NCI-H69 (cell line): ENCODE measurements around the gene INMT.

ENCODE experiments used
- DNase-seq: peaks from one replicate; lab custom pipeline; 2025; lab: John Stamatoyannopoulos, UW

The INMT gene

DNA sequence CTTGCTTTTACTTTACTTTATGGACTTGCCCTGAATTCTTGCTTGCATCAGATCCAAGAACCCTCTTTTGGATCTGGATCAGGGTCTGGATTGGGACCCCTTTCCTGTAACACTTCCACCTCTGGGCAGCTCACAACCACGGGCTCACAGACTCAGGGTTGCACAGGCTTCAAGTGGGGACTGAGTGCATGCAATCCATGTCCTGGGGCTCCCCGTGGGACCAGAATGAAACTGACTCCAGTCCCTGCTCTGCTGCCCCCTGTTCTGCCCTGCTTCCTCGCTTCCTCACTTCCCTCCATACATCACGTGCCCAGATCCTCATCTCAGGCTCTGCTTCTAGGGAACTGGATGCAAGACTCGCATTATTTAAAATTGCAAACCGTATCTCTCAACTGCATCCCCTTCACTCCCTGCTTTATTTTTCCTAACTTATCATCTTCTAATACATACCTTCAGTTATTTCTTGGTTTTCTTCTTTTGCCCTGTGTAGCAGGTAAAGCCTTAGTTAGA, 23.3 kb upstream of the INMT start:
- no peak for DNase-seq

DNA sequence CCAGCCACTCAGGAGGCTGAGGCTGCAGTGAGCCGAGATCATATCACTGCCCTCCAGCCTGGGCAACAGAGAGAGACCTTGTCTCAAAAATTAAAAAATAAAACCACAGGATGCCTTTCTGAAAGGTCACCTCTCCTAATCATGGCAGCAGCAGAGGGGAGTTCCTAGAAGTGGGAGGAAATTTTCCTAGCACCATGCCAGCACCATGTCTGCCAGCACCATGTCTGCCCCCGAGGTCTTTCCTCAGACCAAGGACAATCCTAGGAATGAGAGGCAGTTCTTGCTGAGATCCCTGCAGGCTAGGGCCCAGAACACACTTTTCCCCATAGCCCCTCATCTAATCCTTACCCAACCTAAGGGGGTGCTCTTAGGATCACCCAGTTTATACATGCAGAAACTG, 22.3 kb upstream of the INMT start:
- DNase-seq: no peak

DNA sequence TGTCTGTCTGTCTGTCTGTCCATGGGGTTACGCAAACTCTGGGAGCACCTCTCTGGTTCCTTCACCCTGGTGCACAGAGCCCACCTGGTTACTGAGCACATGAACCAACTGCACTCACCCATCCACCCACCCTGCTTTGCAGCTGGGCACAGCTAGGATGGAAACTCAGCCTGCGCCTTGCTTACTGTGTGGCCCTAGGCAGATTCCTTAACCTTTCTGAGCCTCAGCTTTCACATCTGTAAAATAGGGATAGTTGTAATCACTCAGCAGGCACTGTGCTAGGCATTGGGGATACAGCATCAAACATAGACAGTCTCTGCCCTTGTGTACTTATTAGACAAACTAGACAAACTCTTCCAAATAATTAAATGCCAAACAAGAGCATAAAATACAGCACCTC, 21.8 kb upstream of the INMT start:
- no peak for DNase-seq

DNA sequence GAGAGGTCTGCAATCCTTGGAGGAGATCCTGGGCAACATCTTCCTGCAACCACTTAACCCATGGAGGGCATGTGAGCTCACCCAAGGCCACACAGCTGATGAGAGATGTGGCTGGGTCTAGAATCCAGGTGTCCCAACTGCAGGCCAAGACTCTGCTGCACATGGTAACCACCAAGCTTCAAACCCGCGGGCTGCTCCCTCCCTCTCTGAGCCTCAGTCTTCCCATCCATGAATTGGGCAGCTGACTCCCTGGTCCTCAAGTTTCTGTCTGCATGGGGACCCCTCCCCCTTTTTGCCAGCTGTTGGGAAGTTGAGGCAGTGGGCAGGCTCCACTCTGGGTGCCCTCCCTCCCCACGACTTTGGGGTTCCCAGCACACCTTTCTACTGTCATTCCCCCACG, 20.9 kb upstream of the INMT start:
- no peak for DNase-seq

DNA sequence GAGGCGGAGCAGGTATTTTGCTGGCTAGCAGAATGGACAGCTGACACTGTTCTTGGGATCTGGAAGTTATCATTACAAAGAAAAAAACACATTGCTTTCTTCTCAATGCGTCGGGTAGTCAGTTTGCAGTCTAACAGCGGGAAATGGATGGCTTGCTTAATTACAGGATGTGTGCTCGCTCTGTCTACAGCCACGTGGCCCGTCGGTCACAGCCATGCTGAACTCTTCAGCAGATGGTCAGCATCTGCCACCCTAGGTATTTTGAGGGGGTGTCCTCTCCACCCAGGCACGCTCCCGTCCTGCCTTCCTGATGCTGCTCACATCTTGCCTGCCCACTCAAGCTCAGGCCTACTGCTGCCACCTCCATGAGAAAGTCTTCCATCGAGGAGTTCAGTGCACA, 20.4 kb upstream of the INMT start:
- peak; percentile 95 for DNase-seq

DNA sequence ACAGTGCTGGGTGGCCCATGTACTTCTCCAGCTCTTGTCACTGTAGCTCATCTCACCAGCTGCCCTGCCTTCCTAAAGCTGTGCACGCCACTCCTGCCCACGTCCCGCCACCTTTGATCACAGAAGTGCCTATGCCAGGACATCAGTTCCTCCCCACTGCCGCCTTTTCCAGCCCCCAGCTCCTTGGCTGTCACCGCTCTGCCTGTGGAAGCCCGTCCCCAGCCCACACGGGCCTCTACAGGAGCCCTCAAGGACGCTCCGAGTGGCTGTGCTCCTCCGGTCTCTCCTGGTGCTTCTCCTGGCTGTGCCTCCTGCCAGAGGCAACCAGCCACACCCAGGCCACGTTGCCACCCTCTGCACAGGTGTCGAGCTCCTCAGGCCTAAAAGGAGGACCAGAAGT, 19.3 kb upstream of the INMT start:
- no peak for DNase-seq

DNA sequence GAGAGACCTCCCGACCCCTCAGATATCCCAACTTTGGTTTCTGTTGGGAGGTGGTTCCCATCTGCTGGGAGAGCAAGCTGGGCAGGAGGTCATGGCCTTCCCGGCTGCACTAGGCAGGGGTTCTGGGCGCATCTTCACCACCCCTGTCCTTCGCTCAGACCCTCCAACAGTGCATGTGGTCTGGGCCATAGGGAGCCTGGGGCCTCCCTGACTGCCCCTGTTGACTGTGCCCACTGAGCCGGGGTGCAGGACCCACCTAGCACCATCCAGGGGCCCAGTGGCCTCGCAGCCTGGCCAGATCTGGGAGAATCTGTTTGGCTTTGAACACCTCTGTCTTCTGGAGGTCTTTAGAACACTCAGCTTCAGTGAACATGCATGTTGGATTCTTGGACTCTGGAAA, 18.7 kb upstream of the INMT start:
- no peak for DNase-seq

DNA sequence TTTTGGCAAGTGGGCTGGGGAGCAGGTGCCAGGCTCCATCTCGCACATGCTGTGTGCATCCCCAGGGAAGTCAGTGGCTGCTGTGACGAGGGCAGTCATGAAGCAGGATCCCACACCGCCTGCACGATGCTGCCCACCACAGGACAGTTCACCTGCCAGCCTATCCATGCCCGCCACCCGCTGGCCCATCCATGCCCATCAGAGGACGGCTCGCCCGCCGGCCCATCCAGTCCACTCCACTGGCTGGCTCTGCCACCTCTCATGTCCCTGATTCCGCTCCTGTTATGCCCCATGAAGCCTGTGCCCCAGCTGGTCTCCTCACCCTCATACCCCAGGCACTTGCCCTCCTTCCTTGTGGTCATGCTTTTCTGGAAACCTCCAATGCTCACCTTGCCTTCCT, 18.2 kb upstream of the INMT start:
- DNase-seq: no peak

DNA sequence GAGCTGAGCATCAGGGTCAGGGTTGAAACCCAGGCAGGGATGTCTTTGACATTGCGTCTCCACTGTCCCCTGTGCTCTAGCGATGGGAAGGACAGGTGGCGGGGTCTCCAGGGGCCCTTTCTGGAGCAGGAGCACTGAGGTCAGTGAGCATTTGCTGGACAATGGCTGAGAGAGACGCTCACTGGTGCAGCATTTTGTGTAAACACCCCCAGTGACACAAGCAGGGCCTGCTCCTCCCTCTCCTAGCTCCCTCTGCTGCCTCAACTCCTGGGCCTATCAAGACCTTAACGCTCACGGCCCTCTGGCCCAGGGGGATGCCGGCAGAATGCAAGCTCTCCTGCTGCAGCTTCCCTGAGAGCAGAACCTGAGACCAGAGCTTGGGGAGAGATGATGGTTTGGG, 17.4 kb upstream of the INMT start:
- DNase-seq: peak; percentile 23

DNA sequence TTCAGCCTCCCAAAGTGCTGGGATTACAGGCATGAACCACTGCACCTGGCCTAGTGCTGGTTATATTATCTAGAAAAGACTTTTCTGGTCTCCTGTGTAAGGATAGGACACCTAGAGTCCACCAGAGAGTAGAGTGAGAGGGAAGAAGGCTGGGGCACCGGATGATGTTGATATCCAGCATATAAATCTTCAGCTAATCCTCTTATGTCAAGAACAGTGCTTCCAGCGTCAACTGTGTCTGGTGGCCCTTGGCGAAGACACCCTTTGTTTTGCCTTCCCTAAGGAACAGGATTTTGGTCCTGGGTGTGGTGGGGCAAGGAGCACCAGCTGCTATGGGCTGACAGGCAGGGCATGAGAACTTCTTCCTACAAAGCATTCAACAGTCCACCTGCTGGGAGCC, 16.3 kb upstream of the INMT start:
- DNase-seq: no peak

DNA sequence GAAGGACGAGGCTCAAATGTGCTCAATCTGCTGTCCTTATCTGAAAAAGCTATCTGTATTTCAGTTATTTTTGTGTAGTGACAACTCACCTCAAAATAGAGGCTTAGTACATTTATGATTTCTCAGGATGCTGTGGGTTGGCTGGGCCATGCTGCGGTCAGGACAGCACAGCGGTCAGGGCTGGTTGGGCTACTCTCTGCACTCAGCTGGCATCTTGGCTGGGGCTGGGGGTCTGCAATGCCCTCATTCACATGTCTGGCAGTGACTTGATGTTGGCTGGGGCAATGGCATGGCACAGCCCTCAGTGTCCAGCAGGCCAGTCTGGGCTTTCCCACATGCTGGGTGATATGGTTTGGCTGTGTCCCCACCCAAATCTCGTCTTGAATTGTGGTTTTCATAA, 15.6 kb upstream of the INMT start:
- DNase-seq: no peak

DNA sequence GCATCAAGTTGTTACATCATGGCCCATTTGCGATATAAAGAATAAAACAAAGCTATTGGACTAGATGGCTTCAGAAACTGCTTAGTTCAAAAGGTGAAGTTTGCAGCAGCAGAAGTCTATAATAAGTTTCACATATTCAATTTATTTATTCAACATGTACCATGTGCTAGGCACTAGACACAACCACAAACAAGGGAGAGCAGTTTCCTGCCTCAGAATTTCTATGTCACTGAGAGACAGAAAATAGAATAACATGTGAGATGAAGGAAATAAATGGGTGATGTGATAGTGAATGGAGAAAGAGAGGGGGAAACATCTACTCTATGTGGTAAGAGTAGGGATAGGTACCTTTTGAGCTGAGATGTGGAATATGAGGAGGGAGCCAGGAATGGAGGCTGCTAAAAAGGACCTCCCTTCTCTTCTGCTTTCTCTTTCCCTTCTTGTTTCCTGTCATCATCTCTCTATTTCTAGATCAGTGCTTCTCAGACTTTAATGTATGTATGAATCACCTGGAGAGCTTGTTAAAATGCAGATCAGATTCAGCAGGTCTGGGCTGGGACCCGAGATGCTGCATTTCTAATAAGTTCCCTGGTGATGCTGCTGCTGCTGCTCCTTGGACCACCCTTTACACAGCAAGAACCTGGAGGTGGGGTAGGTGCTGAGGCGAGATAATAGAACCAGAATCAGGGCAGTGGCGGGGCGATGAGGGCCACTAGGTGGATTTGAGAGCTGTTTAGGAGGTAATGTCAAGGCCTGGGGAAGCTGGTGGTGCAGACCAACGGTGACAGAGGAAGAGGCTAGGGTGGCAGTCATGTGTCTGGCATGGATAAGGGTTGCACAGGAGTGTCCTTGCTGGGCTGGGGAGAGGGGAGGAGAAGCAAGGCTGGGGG, 13.7 kb upstream of the INMT start:
- DNase-seq: no peak

DNA sequence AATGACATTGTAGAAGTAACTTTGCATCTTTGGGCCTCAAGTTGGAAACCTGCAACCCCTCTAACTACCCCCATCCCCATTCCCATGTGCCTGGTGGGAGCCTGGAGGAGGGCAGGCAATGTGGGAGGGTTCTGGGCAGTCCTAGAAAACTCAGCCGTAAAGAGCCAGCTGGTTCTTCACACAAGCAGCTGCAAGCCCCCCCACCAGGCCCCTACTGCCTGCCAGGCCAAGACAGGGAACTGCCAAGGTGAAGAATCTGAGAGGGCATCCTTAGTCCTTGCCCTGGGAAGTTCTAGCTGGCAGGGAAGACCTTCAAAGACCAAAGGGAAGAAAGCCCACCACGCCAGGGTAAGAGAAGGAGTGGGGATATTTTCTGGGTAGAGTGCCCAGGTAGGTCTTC, 12.2 kb upstream of the INMT start:
- peak; percentile 11 for DNase-seq

DNA sequence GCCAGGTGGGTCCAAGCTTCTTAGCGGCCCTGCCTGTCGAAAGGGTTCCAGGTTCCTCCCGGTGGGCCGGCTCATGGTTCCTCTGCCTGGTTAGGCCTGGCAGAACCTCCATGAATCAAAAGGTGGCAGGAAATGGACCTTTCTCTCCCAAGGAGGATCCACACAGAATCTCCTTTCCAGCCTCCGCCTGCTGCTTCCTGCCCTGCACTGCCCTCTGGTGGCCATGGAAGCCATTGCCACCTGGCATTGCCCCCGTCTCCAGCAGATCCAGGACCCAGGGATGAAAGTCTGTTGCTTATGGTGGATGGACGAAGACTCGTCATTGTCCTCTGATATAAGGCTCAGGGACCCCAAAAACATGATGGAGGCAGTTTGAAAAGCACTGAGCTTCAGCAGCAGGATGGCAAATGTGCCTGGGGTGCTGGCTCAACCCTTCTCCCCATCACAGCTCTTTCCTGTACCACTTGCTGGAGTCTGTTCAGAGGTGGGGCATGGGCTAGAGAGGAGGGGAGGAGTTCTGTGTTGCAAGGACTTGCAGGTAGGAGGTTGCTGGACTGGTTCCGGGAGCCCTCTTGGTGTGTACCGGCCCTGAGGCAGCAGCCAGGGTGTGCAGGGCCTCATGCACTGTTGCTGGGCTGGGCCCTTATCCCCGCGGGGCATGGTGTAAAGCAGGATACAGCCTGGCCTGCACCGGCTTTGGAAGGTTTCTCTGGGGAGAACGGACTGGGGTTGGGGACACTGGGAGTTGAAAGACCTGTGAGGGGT, 11.3 kb upstream of the INMT start:
- DNase-seq: peak; percentile 76

DNA sequence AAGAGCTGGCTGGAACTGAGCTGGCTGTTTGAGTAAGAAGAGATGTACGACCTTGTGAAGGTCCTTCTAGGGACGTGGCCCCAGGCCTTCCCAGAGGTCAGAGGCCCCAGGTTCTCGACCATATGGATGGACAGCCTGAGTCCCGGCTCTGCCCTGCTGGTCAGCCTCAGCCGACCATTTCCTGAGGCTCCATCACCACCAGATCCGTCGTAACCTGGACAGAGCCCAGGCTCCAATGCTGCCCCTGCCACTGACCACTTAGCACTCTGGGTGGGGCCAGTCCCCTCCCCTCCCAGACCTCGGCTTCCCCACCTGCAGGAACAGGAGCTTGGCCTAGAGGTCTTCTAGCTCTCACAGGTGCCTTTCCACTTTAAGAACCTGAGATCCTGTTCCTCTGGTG, 10.6 kb upstream of the INMT start:
- DNase-seq: no peak

DNA sequence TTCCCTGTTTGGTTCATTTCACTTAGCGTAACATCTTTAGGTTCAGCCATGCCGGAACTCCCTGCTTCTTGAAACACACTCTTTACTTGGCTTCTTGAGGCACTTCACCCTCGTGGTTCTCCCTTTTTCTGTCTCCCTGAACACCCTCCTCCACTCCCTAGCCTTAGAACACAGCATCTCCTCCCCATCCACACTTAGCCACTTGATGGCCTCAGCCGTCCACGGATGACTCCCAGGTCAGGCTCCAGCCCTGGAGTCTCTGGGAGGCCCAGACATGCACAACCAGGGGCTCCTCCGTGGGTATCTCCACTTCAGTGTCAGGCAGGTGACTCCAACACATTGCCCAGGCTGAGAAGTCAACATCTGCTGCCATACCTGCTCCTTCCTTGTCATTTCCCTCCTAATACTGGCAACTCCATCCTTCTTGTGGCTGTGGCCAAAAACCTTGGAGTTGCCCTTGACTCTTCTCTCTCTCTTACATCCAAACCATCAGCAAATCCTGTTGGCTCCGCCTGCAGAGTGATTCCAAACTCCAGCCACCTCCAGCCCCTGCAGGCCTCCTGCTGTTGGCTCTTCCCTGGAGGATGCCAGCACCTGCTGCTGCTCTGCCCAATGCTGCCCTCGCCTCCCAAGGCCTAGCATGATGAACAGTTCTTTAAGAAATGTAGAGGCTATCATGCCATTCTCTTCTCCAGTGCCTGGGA, 8.4 kb upstream of the INMT start:
- DNase-seq: peak; percentile 57

DNA sequence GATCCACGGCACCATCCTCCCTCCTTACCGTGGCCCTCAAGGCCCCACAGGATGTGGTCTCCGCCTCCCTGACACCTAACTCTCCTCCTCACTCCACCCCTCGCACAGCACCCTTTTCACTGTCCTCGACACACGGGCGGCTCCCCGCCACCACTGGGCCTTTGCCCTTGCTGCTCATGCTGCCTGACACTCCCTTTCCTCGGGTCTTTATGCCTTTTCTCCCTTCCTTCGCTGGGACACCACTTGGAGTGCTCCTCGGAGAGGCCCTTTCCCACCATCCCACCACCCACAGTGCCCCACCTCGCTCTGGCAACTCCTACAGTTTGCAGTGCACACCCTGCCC, 7.9 kb upstream of the INMT start:
- no peak for DNase-seq

DNA sequence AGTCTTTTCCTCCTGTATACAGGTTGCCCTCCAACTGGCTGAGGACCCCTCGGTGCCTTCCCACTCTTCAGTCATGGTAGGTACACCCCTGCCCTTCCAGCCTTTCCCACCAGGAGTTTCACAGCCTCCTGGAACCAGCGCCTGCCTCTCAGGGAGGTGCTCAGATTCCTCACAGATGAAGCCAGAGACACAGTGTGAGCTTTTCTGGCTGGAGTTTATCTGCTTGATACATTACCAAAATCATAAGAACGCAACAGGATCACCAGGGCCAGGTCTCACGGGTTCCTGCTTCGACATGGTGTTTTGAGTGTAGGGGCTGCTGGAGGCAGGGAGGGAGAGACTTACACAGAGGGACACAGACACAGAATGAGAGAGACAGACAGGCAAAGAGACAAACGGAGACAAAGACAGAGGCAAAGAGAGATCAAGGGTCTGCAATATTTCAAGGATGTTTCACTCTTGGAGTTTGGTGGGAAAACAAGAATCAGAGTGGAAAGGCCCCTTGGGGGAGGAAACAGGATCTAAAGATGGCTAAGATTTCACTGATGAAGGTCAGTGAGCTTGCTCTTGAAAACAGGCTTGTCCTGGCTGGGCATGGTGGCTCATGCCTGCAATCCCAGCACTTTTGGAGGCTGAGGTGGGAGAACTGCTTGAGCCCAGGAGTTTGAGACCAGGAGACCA, 6.5 kb upstream of the INMT start:
- no peak for DNase-seq

DNA sequence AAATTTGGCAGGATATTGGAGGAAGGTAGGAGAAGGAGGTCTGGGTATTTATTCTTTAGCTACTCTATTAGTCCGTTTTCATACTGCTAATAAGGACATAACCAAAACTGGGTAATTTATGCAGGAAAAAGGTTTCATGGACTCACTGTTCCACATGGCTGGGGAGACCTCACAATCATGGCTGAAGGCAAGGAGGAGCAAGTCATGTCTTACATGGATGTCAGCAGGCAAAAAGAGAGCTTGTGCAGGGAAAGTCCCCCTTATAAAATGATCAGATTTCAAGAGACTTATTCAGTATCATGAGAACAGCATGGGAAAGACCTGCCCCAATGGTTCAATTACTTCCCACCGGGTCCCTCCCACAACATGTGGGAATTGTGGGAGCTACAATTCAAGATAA, 1.9 kb upstream of the INMT start:
- no peak for DNase-seq

DNA sequence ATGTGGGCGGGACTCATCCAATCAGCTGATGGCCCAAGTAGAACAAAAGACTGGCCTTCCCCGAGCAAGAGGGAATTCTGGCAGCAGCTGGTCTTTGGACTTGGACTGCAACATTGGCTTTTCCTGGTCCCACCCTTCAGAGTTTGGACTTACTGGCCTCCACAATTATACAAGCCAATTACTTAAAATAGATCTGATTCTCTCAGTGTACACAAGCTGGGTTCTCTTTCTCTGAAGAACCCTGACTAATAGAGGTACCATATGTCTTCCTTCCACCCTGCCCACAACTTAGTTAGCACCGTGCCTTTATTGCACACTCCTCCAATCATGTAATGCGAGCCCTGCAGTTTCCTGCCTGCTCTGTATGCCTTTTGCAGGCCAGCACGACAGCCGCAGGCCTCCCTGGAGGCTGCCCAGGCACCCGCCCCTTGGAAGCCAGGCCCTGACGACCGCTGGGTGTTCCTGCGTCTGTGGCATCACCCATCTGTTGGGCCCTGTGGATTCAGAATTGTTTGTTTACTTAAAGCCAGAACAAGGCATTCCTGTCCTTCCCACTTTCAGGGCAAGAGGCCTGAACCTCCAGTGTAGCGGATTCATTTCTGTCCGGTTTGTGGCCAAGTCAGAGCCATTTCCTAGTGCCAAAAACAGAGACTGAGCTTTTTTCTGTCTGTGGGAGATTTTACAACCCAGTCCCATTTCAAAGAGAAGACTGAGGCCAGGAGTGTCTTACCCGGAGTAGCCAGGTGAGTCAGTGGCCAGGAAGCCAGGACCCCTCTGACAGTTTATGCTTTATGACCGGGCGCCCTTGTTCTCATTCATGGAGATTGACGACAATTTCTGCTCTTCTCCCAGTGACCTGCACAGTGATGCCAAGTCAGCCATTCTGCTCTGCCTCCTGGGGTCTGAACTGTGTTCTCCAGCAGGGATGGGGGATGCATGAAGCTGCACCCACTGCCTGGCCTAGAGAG, 968 bp upstream of the INMT start:
- peak; percentile 97 for DNase-seq

DNA sequence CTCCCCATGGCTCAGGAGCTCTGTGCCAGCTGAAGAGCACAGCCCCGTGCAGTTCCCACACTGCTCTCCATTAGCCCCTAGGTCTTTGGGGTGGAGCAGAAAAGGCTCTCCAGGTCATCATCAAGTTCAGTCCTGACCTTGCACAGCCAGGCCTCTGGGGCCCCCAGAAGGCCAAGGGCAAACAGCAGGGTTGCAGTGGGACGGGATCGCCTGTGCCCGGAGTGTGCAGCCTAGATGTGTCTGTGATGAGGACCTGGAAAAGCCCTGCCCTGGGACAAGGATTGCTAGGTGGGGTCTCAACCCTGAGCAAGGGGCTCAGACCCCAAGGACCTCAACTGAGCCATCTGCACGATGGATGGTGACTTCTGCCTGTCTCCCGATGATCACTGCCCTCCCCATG, 549 bp downstream of the INMT start:
- no peak for DNase-seq
